Gastrocnemius medialis (tissue), 4 donors: ENCODE data around the gene EPB41L4A. TPM values are rescaled to one million over a fixed set of nuclear protein-coding genes. Genes with fewer than 3 reads are reported as not detected.

Experiments used
- ATAC-seq, 2 donors: fragments of 150-250 bp; one replicate each; pipeline ENCODE4 v1.9.1; 2016
- DNase-seq, 2 donors: peaks; one replicate each; pipeline ENCODE4 v3.0.0-alpha.2; 2019
- H3K27ac ChIP-seq, 4 donors: fragments of 200-600 bp; sonication (generic); 1 replicate in 1 of 4; 2 replicates in 3 of 4; pipeline ENCODE4 v1.5.1; 2016 to 2018; ENCODE audit warnings: mild to moderate bottlenecking in 2 of 4, moderate library complexity in 1 of 4
- H3K27me3 ChIP-seq, 3 donors: fragments of 200-600 bp; sonication (generic) in 2 of 3; 1 replicate in 1 of 3; 2 replicates in 2 of 3; pipeline versions ENCODE4 v1.5.1 to v1.6.0; 2016 to 2019; ENCODE audit warnings: mild to moderate bottlenecking in 1 of 3, moderate library complexity in 1 of 3
- H3K36me3 ChIP-seq, 2 donors: fragments of 200-600 bp; sonication (generic) in 1 of 2; one replicate each; pipeline ENCODE4 v1.5.1; 2017 to 2018
- H3K4me1 ChIP-seq, 2 donors: fragments of 200-600 bp; sonication (generic) in 1 of 2; one replicate each; pipeline ENCODE4 v1.5.1; 2016 to 2017; ENCODE audit warnings: mild to moderate bottlenecking in 2 of 2
- H3K4me3 ChIP-seq, 4 donors: fragments of 200-600 bp; sonication (generic) in 3 of 4; 1 replicate in 1 of 4; 2 replicates in 3 of 4; pipeline ENCODE4 v1.5.1; 2016 to 2019; ENCODE audit warnings: mild to moderate bottlenecking in 2 of 4
- H3K9me3 ChIP-seq, 3 donors: fragments of 200-600 bp; sonication (generic) in 2 of 3; 1 replicate in 1 of 3; 2 replicates in 2 of 3; pipeline ENCODE4 v1.5.1; 2016 to 2019
- POLR2A ChIP-seq, 2 donors: fragments of 450-650 bp; IDR thresholded peaks; one replicate each; pipeline ENCODE4 v1.6.1; 2017; ENCODE audit warnings: antibody characterized with exemption in 2 of 2, mild to moderate bottlenecking in 2 of 2, moderate library complexity in 2 of 2
- in situ Hi-C, 4 donors: fragments of 200-750 bp; cut with MboI; loops; one replicate each; pipeline versions ENCODE4 v1.15.0 to v1.8.0; 2017; ENCODE audit warnings: low sequenced_read_pairs in 4 of 4
- intact Hi-C: fragments of 100-400 bp; cut with DNase I; formaldehyde crosslinking; loops from one replicate; pipeline ENCODE4 v1.15.1; 2023; ENCODE audit warnings: low total_unique reads
- total RNA-seq, 4 donors: library from RNA; depleted of rRNA; stranded (reverse); fragments of >200 nt; gene quantifications; one replicate each; pipeline versions ENCODE4 v1.1.0 to v1.2.3, GENCODE V29; 2016
- TF ChIP-seq, protein P1 (sequence below), 5 experiments: fragments of 450-650 bp in 3 of 5; fragments of 200-600 bp in 2 of 5; sonication (generic) in 2 of 5; IDR thresholded peaks in 4 of 5; conservative IDR thresholded peaks in 1 of 5; 1 replicate in 4 of 5; 2 replicates in 1 of 5; pipeline ENCODE4 v1.5.1; 2016 to 2019; ENCODE audit warnings: antibody characterized with exemption in 5 of 5, mild to moderate bottlenecking in 3 of 5, moderate library complexity in 3 of 5

The EPB41L4A gene
- total RNA-seq, 4 donors from 2014 or later = 1.8 to 10.6 (median 3.8) TPM

DNA sequence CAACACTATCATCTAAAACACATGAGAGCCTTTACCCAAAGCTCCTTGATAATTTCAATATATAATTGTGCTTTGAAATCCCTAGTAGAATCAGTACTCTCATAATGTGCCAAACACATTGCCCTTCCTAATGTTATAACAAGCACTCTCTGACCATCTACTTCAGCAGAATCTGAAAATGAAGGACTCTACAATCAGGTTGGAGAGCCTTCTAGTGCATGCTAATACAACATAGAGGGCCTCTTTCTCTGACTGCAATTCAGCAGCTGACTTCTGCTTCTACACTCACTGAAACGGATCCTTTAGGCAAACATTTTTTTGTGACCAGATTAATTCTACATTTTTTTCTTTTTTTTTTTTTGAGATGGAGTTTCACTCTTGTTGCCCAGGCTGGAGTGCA lies 155.6 kb downstream of the EPB41L4A start:
- TF ChIP-seq POLR2A (IDR thresholded peaks at IDR 0.05) = no peak
- TF ChIP-seq, protein P1, sequence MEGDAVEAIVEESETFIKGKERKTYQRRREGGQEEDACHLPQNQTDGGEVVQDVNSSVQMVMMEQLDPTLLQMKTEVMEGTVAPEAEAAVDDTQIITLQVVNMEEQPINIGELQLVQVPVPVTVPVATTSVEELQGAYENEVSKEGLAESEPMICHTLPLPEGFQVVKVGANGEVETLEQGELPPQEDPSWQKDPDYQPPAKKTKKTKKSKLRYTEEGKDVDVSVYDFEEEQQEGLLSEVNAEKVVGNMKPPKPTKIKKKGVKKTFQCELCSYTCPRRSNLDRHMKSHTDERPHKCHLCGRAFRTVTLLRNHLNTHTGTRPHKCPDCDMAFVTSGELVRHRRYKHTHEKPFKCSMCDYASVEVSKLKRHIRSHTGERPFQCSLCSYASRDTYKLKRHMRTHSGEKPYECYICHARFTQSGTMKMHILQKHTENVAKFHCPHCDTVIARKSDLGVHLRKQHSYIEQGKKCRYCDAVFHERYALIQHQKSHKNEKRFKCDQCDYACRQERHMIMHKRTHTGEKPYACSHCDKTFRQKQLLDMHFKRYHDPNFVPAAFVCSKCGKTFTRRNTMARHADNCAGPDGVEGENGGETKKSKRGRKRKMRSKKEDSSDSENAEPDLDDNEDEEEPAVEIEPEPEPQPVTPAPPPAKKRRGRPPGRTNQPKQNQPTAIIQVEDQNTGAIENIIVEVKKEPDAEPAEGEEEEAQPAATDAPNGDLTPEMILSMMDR (IDR thresholded peaks at IDR 0.05 in 4 of 5, conservative IDR thresholded peaks at IDR 0.05 in 1 of 5) = no peak
- Histone ChIP-seq H3K27ac (no peak overlapping the region), H3K27me3 (no peaks in the 10 kb centered on the region), H3K4me1 (peaks cover 0 to 1% of the 10 kb centered on the region in 2 donors), H3K4me3 (no peak overlapping the region), H3K9me3 (no peaks in the 10 kb centered on the region), H3K36me3 (no peaks in the 10 kb centered on the region)
- ATAC-seq (no peak), DNase-seq (no peak)
- in situ Hi-C loops = no loop called here
- intact Hi-C loops = no loop called here

DNA sequence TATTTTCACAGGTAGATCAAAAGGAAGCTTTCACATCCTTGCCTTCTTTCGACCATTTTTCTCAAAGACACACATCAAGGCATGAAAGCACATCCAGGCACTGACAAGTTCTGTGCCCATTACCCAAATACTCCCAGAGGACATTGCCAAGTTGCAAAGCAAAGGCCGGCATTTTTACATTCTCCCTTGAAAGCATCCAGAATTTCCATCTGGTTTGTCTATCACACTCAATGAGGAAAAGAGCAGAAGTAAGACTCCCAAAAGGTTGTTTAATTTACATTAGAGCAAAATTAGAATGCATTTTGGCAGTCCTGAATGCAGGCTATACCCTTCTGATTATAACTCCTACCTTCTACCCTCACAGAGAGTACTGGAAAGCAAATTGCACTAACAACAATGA lies 160.5 kb downstream of the EPB41L4A start:
- no peak for TF ChIP-seq POLR2A (IDR thresholded peaks at IDR 0.05)
- TF ChIP-seq, protein P1 (IDR thresholded peaks at IDR 0.05 in 4 of 5, conservative IDR thresholded peaks at IDR 0.05 in 1 of 5) = no peak
- Histone ChIP-seq H3K36me3 (no peaks in the 10 kb centered on the region), H3K4me1 (peaks cover 4 to 28% of the 10 kb centered on the region in 2 donors), H3K4me3 (no peak overlapping the region), H3K9me3 (no peaks in the 10 kb centered on the region), H3K27me3 (no peaks in the 10 kb centered on the region), H3K27ac (peak overlapping the region in 2 of 4 donors; percentile 1 to 6)
- intact Hi-C loops = loop anchor here (10.0 kb wide), 1 partner anchor 504 kb away; the partner anchor contains the start of gene NREP
- no peak for DNase-seq
- in situ Hi-C loops = no loop called here
- ATAC-seq = no peak

DNA sequence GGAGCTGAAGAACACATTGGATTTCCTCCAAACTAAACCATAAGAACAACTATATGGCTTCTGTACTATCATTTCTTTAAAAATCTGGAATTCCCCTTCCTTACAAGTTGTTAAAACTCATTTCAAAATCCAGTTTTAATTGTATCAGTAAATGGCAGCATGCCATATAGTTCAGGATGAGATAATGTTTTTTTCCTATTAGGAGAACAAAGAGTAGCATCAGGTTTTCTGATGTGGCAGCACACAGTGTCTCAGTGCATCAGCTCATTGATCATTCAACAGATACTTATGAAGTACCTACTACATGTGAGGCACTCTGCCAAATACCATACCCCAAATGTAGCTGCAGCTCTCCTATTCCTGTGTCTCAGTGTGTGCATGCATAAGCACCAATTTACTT lies 161.1 kb downstream of the EPB41L4A start:
- Histone ChIP-seq H3K27me3 (no peaks in the 10 kb centered on the region), H3K36me3 (no peaks in the 10 kb centered on the region), H3K4me1 (peaks cover 10 to 34% of the 10 kb centered on the region in 2 donors), H3K9me3 (no peaks in the 10 kb centered on the region), H3K4me3 (no peak overlapping the region), H3K27ac (peak overlapping the region in 1 of 4 donors; percentile 31)
- DNase-seq = no peak
- TF ChIP-seq POLR2A (IDR thresholded peaks at IDR 0.05) = no peak
- TF ChIP-seq, protein P1 (IDR thresholded peaks at IDR 0.05 in 4 of 5, conservative IDR thresholded peaks at IDR 0.05 in 1 of 5) = no peak
- ATAC-seq = no peak
- in situ Hi-C loops (no loop called here), intact Hi-C loops (loop anchor here (10.0 kb wide), 1 partner anchor 503 kb away; the partner anchor contains the start of gene NREP)

DNA sequence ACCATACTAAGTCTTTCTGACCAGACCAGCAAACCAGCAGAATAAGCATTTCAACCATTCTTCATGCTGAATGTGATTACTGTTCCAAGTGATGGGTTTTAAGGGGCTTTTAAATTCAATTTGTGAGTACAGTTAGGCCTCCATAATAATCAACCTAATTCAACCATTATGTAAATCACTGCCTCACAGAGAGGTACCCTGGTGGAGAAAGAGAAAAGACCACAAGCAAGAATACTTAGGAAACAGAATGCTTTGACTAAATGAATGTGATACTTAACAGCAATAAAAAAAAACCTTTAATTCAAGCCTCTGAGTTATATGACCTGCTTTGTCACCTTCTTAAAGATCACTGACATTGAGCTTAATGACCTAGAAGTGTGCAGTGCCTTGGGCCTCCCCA lies 162.1 kb downstream of the EPB41L4A start:
- peak overlapping the region in 2 of 4 donors; percentile 16 to 31 for H3K27ac ChIP-seq
- DNase-seq (no peak), ATAC-seq (no peak)
- H3K4me3 ChIP-seq = no peak overlapping the region
- intact Hi-C loops (loop anchor here (10.0 kb wide), 1 partner anchor 502 kb away; the partner anchor contains the start of gene NREP), in situ Hi-C loops (no loop called here)
- no peaks in the 10 kb centered on the region for H3K36me3 ChIP-seq
- H3K27me3 ChIP-seq = no peaks in the 10 kb centered on the region
- peaks cover 10 to 35% of the 10 kb centered on the region in 2 donors for H3K4me1 ChIP-seq
- TF ChIP-seq, protein P1 (IDR thresholded peaks at IDR 0.05 in 4 of 5, conservative IDR thresholded peaks at IDR 0.05 in 1 of 5) = no peak
- no peak for TF ChIP-seq POLR2A (IDR thresholded peaks at IDR 0.05)
- no peaks in the 10 kb centered on the region for H3K9me3 ChIP-seq

DNA sequence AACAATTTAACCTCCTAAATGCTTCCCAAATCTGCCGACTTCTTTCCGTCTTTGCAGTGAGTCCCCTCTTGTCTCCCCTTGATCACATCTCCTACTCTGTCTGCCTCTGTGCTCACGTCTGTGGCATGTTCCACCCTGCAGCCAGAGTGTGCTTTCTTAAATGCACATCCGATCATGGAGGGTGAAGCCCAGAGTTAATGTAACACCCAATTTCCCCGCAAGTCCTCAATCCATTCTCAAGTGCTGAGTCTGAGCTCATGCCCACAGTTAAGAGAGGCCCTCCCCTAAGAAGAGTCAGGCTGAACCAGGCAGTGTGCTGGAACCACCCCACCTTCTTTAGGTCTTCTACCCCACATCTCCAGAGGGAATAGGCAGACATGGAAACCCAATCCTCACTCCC lies 164.8 kb downstream of the EPB41L4A start:
- intact Hi-C loops = loop anchor here (2.0 to 10.0 kb wide), 3 partner anchors 84 to 500 kb away; partner anchors contain the start of gene NREP
- no peaks in the 10 kb centered on the region for H3K27me3 ChIP-seq
- DNase-seq (no peak), ATAC-seq (peak; percentile 44 to 53)
- TF ChIP-seq, protein P1 (IDR thresholded peaks at IDR 0.05 in 4 of 5, conservative IDR thresholded peaks at IDR 0.05 in 1 of 5) = no peak
- TF ChIP-seq POLR2A (IDR thresholded peaks at IDR 0.05) = no peak
- peak overlapping the region; percentile 50 to 79 (median 70) for H3K27ac ChIP-seq
- in situ Hi-C loops = no loop called here
- peaks cover 10 to 35% of the 10 kb centered on the region in 2 donors for H3K4me1 ChIP-seq
- no peaks in the 10 kb centered on the region for H3K36me3 ChIP-seq
- H3K9me3 ChIP-seq = no peaks in the 10 kb centered on the region
- H3K4me3 ChIP-seq = no peak overlapping the region
